HCT116 (cell line): ENCODE data around the gene KLK7. TPM values are rescaled to one million over a fixed set of nuclear protein-coding genes. Genes with fewer than 3 reads are reported as not detected.
A peak's percentile ranks its signal among the peaks of the same experiment; 100 is the strongest.
"Not testable (repeated sequence)": the region's sequence is repeated elsewhere in the genome, so short reads cannot be mapped to it uniquely, and the experiment has no call there.

Source experiments
- ATAC-seq: fragments of 200-7000 bp; cut with Tn5 transposase; 2 replicates; pipeline ENCODE4 v1.9.1; 2020; ENCODE audit warnings: mild to moderate bottlenecking, moderate library complexity
- BruUV-seq: library from RNA; stranded (reverse); fragments of 400-500 nt; replicated peaks from 2 replicates; lab custom pipeline; 2021; lab: Mats Ljungman, UMichigan
- CTCF ChIA-PET: fragments of 300-600 bp; sonication (Branson Sonifier 250); formaldehyde crosslinking; loops from one replicate; lab custom pipeline; 2021; ENCODE audit warnings: antibody characterized with exemption; lab: Charles Lee
- POLR2A ChIA-PET: fragments of 300-600, 350-600 bp; sonication (Branson Sonifier 250); formaldehyde crosslinking; loops from one replicate; lab custom pipeline; 2021; ENCODE audit warnings: antibody characterized with exemption; lab: Charles Lee
- RAD21 ChIA-PET, 2 experiments: fragments of 300-600 bp; sonication (Branson Sonifier 250); formaldehyde crosslinking; loops; one replicate each; lab custom pipeline; 2023; ENCODE audit warnings: low total read pairs in 2 of 2; ENCODE audit not compliant: uncharacterized antibody in 2 of 2, unreplicated experiment in 2 of 2, low non-redundant PET in 1 of 2; lab: Charles Lee
- DNase-seq: peaks from one replicate; pipeline ENCODE4 v3.0.0-alpha.2; 2010; ENCODE audit warnings: low read depth, low spot score
- H2AFZ ChIP-seq: fragments of 200-600 bp; shearing (Covaris generic), sonication (generic); 2 replicates; pipeline ENCODE4 v1.6.1; 2017; ENCODE audit warnings: low read depth, mixed run types, mixed read lengths, antibody characterized with exemption, low read length; ENCODE audit not compliant: poor library complexity, severe bottlenecking
- H3K27ac ChIP-seq: 2 replicates; pipeline ENCODE4 v1.5.1; 2012; ENCODE audit warnings: low read depth, low read length
- H3K27me3 ChIP-seq: fragments of 200-600 bp; sonication (generic); 2 replicates; pipeline ENCODE4 v1.6.1; 2016; ENCODE audit warnings: mixed run types, low read length, mixed read lengths; ENCODE audit not compliant: insufficient read depth
- H3K36me3 ChIP-seq, 2 experiments: fragments of 200-500 bp in 1 of 2; fragments of 200-600 bp in 1 of 2; sonication (Bioruptor generic) in 1 of 2; sonication (generic) in 1 of 2; 2 replicates each; pipeline versions ENCODE4 v1.5.1 to v1.6.1; 2014 to 2016; ENCODE audit warnings: low read length in 2 of 2, inconsistent platforms in 1 of 2, mixed read lengths in 1 of 2, mixed run types in 1 of 2; ENCODE audit not compliant: insufficient read depth in 2 of 2, control insufficient read depth in 1 of 2
- H3K4me1 ChIP-seq, 2 experiments: fragments of 200-600 bp in 1 of 2; sonication (generic) in 1 of 2; 2 replicates each; pipeline versions ENCODE4 v1.5.1 to v1.6.1; 2012 to 2017; ENCODE audit warnings: low read length in 2 of 2, inconsistent platforms in 1 of 2, mild to moderate bottlenecking in 1 of 2, mixed read lengths in 1 of 2, mixed run types in 1 of 2, moderate library complexity in 1 of 2; ENCODE audit not compliant: insufficient read depth in 2 of 2, control insufficient read depth in 1 of 2
- H3K4me2 ChIP-seq: fragments of 200-600 bp; sonication (generic); 2 replicates; pipeline ENCODE4 v1.6.1; 2017; ENCODE audit warnings: mixed run types, low read length, mixed read lengths
- H3K4me3 ChIP-seq, 2 experiments: fragments of 200-600 bp in 1 of 2; sonication (generic) in 1 of 2; replicated peaks in 1 of 2; 2 replicates each; pipeline ENCODE4 v1.5.1; 2011 to 2016; ENCODE audit warnings: low read length in 2 of 2, control low read depth in 1 of 2, low read depth in 1 of 2, mild to moderate bottlenecking in 1 of 2, mixed read lengths in 1 of 2, mixed run types in 1 of 2
- H3K79me2 ChIP-seq: fragments of 200-600 bp; sonication (generic); 2 replicates; pipeline ENCODE4 v1.6.1; 2017; ENCODE audit warnings: mild to moderate bottlenecking, mixed run types, low read length, moderate library complexity, mixed read lengths; ENCODE audit not compliant: insufficient read depth
- H3K9ac ChIP-seq: fragments of 200-600 bp; sonication (generic); 2 replicates; pipeline ENCODE4 v1.6.1; 2016; ENCODE audit warnings: low read length, mixed read lengths
- H3K9me2 ChIP-seq: fragments of 200-600 bp; sonication (generic), shearing (Covaris generic); 2 replicates; pipeline ENCODE4 v1.6.1; 2017; ENCODE audit warnings: mixed run types, mild to moderate bottlenecking, moderate library complexity; ENCODE audit not compliant: insufficient read depth
- H3K9me3 ChIP-seq, 2 experiments: fragments of 200-500 bp in 1 of 2; fragments of 200-600 bp in 1 of 2; sonication (Bioruptor generic) in 1 of 2; sonication (generic) in 1 of 2; 2 replicates each; pipeline ENCODE4 v1.6.1; 2014 to 2017; ENCODE audit warnings: low read length in 2 of 2, mixed read lengths in 2 of 2, inconsistent platforms in 1 of 2, low read depth in 1 of 2, mild to moderate bottlenecking in 1 of 2, mixed run types in 1 of 2, moderate library complexity in 1 of 2; ENCODE audit not compliant: control insufficient read depth in 1 of 2, insufficient read depth in 1 of 2
- H4K20me1 ChIP-seq: fragments of 200-600 bp; sonication (generic), shearing (Covaris generic); 2 replicates; pipeline ENCODE4 v1.6.1; 2017; ENCODE audit warnings: mixed run types, mild to moderate bottlenecking, moderate library complexity; ENCODE audit not compliant: insufficient read depth
- CBX3 ChIP-seq: IDR thresholded peaks from 2 replicates; pipeline ENCODE4 v1.6.1; 2012; ENCODE audit warnings: low read depth
- EGR1 ChIP-seq: IDR thresholded peaks from 2 replicates; pipeline ENCODE4 v1.6.1; 2012; ENCODE audit warnings: low read depth
- EZH2 ChIP-seq: fragments of 200-600 bp; sonication (generic); IDR thresholded peaks from 2 replicates; pipeline ENCODE4 v1.6.1; 2017; ENCODE audit warnings: antibody characterized with exemption, mixed run types
- EZH2phosphoT487 ChIP-seq: fragments of 200-600 bp; IDR thresholded peaks from 2 replicates; pipeline ENCODE4 v1.6.1; 2018; ENCODE audit warnings: antibody characterized with exemption, borderline replicate concordance
- JUND ChIP-seq: IDR thresholded peaks from 2 replicates; pipeline ENCODE4 v1.6.1; 2012
- POLR2A ChIP-seq: IDR thresholded peaks from 2 replicates; pipeline ENCODE4 v1.7.0; 2011; ENCODE audit warnings: borderline replicate concordance; ENCODE audit not compliant: insufficient read depth, insufficient read length; ENCODE audit errors: extremely low read depth
- SIN3A ChIP-seq: IDR thresholded peaks from 2 replicates; pipeline ENCODE4 v1.6.1; 2012; ENCODE audit warnings: low read depth
- SP1 ChIP-seq: IDR thresholded peaks from 2 replicates; pipeline ENCODE4 v1.6.1; 2012; ENCODE audit warnings: low read depth
- TCF7L2 ChIP-seq: IDR thresholded peaks from 2 replicates; pipeline ENCODE4 v1.7.0; 2011; ENCODE audit warnings: borderline replicate concordance, inconsistent platforms; ENCODE audit not compliant: insufficient read depth, insufficient read length; ENCODE audit errors: extremely low read depth
- YY1 ChIP-seq: IDR thresholded peaks from 2 replicates; pipeline ENCODE4 v1.6.1; 2011; ENCODE audit warnings: low read length, low read depth, moderate library complexity, mild to moderate bottlenecking; ENCODE audit not compliant: insufficient replicate concordance; ENCODE audit errors: extremely low read depth
- ZFX ChIP-seq: fragments of 450-650 bp; IDR thresholded peaks from 2 replicates; pipeline ENCODE4 v1.6.1; 2017
- intact Hi-C: fragments of 100-400 bp; cut with micrococcal nuclease; formaldehyde crosslinking; loops from 2 replicates; pipeline ENCODE4 v1.10.0; 2022
- total RNA-seq: library from RNA; stranded (reverse); gene quantifications from one replicate; pipeline ENCODE4 v1.2.1, GENCODE V29; 2021; ENCODE audit not compliant: unreplicated experiment
- TF ChIP-seq, protein P1 (sequence below): IDR thresholded peaks from 2 replicates; pipeline ENCODE4 v1.6.1; 2012
- TF ChIP-seq, protein P2 (sequence below): IDR thresholded peaks from 2 replicates; pipeline ENCODE4 v1.6.1; 2012

The KLK7 gene
- total RNA-seq, 1 experiment from 2014 or later, result 30.5 TPM

DNA sequence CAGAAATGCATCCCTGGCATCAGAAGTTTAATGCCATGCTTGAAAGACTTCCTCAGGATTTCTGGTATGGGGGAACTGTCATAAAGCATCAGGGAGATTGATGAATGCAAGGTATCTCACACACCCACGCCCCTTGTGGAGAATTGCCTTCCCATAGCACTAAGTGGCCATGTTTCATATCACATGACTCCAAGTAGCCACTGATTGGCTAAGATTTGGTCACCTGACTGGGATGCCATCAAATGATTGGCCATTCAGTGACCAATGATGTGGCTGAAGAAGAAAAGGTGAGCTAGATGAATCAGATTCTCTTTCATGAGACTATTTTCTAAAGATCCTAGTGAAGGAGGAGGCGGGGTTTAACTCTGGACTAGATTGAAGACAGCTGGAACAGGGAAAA lies 10.4 kb upstream of the KLK7 start:
- Histone ChIP-seq H3K4me2 (no peak overlapping the region; the same call in 1 of the 2 replicates), H3K9me2 (no peaks in the 10 kb centered on the region), H4K20me1 (no peaks in the 10 kb centered on the region), H3K4me1 (peaks cover 16 to 35% of the 10 kb centered on the region in 2 experiments), H3K27me3 (no peaks in the 10 kb centered on the region), H3K27ac (no peak overlapping the region), H3K79me2 (no peaks in the 10 kb centered on the region), H3K9me3 (no peaks in the 10 kb centered on the region), H2AFZ (no peak overlapping the region)
- intact Hi-C loops, result no loop called here
- ATAC-seq, result peak; percentile 59
- RAD21 ChIA-PET, result no interaction called here
- TF ChIP-seq TCF7L2 (no peak), YY1 (peak; percentile 69), EZH2 (no peak), SP1 (peak; percentile 49; the same call in 1 of the 2 replicates), SIN3A (no peak), ZFX (no peak), POLR2A (no peak), JUND (no peak), EGR1 (no peak), CBX3 (peak; percentile 14; the same call in 1 of the 2 replicates)
- TF ChIP-seq, protein P1, sequence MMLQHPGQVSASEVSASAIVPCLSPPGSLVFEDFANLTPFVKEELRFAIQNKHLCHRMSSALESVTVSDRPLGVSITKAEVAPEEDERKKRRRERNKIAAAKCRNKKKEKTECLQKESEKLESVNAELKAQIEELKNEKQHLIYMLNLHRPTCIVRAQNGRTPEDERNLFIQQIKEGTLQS, result no peak
- TF ChIP-seq, all 23 proteins: peak for 3
- ChIA-PET CTCF (no interaction called here), POLR2A (interaction anchor here (0.6 to 4.2 kb wide), 3 partner anchors 8 to 72 kb away, joined by 3 to 19 read pairs (median 4); partner anchors contain the start of gene KLK8)
- no TSS peak for BruUV-seq
- Histone ChIP-seq H3K9ac (no peak overlapping the region), H3K36me3 (peaks cover 0 to 6% of the 10 kb centered on the region in 2 experiments; a peak in 1 of 4 replicates), H3K4me3 (no peak overlapping the region)
- DNase-seq, result no peak

DNA sequence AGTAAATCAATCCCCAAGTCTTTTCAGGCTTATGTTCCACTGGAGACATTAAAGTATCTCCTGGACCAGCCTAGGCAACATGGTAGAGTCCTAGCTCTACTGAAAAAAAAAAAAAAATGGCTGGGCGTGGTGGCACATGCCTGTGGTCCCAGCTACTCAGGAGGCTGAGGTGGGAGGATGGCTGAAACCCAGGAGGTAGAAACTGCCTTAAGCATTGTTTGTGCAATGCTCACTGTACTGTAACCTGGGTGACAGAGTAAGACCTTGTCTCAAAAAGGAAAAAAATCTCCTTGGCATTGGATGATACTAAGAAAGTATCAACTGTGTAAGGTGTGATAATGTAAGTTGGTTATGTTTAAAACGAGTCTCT lies 8.9 kb upstream of the KLK7 start:
- POLR2A ChIA-PET, result interaction anchor here (0.7 to 4.2 kb wide), 4 partner anchors 9 to 483 kb away, joined by 3 to 19 read pairs (median 5); partner anchors contain the start of genes KLK7 and KLK8
- CTCF ChIA-PET, result interaction anchor here (1.2 kb wide), 1 partner anchor 9 kb away, joined by 5 read pairs; the partner anchor contains the start of gene KLK7
- no peak overlapping the region for H3K27ac ChIP-seq

DNA sequence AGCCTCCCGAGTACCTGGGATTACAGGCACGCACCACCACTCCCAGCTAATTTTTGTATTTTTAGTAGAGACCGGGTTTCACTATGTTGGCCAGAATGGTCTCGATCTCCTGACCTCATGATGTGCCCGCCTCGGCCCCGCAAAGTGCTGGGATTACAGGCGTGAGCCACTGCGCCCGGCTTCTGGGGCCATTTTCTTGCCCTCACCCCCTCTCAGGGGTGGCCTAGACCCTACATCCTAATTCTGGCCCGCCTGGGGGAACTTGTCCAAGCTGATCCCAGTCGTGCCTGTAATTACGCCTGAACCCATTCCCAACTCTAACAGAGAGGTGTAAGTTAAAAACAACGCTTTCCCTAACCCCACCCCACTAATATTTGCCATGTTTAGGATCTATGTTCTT lies 699 bp upstream of the KLK7 start:
- RAD21 ChIA-PET, H3K79me2 ChIP-seq, H3K27me3 ChIP-seq, H4K20me1 ChIP-seq, H3K9me2 ChIP-seq, DNase-seq, H3K36me3 ChIP-seq, H3K27ac ChIP-seq, ATAC-seq, H3K9me3 ChIP-seq, H2AFZ ChIP-seq, intact Hi-C loops: not testable (repeated sequence)
- Histone ChIP-seq H3K4me2 (peak overlapping the region; percentile 83), H3K4me1 (peaks cover 11 to 32% of the 10 kb centered on the region in 2 experiments), H3K9ac (0 out of 2 replicates have a peak overlapping the region, but pooled peaks have one; percentile 47), H3K4me3 (peak overlapping the region; percentile 41 to 55)
- ChIA-PET CTCF (interaction anchor here (1.0 to 1.4 kb wide), 2 partner anchors 9 to 112 kb away, joined by 3 to 5 read pairs; no protein-coding TSS in a partner anchor), POLR2A (interaction anchor here (0.8 to 1.2 kb wide), 4 partner anchors 8 to 62 kb away, joined by 3 to 7 read pairs (median 4); partner anchors contain the start of gene KLK8)
- BruUV-seq, result TSS peak; percentile 64

More for the DNA sequence above, 8.9 kb upstream of the KLK7 start:
- Histone ChIP-seq H4K20me1 (no peaks in the 10 kb centered on the region), H3K4me3 (no peak overlapping the region), H3K36me3 (no peaks in the 10 kb centered on the region), H3K79me2 (no peaks in the 10 kb centered on the region), H3K9me3 (no peaks in the 10 kb centered on the region), H2AFZ (peak overlapping the region; percentile 66), H3K9me2 (no peaks in the 10 kb centered on the region), H3K4me1 (peaks cover 16 to 35% of the 10 kb centered on the region in 2 experiments), H3K27me3 (no peaks in the 10 kb centered on the region), H3K9ac (no peak overlapping the region), H3K4me2 (peak overlapping the region; percentile 55)
- DNase-seq (no peak), ATAC-seq (peak; percentile 45)
- intact Hi-C loops, result no loop called here
- RAD21 ChIA-PET, result no interaction called here
- no TSS peak for BruUV-seq
- TF ChIP-seq, protein P2, sequence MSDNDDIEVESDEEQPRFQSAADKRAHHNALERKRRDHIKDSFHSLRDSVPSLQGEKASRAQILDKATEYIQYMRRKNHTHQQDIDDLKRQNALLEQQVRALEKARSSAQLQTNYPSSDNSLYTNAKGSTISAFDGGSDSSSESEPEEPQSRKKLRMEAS, result peak; percentile 35; the same call in 1 of the 2 replicates
- TF ChIP-seq EZH2phosphoT487 (no peak), EZH2 (no peak), CBX3 (no peak), EGR1 (no peak)
